K562 (cell line): ENCODE results near the gene TMEM88. TPM values are rescaled to one million over a fixed set of nuclear protein-coding genes. Genes with fewer than 3 reads are reported as not detected.

Source experiments
- GMEB1 ChIP-seq: fragments of 250-450 bp; sonication (Bioruptor Pico); IDR thresholded peaks from 2 replicates; pipeline ENCODE4 v1.4.0; 2020; ENCODE audit warnings: mild to moderate bottlenecking
- HDAC3 ChIP-seq: fragments of 450-650 bp; IDR thresholded peaks from 2 replicates; pipeline ENCODE4 v1.6.1; 2018; ENCODE audit warnings: borderline replicate concordance, mild to moderate bottlenecking, moderate library complexity; ENCODE audit not compliant: partially characterized antibody
- MAZ ChIP-seq, 2 experiments: fragments of 450-650 bp in 1 of 2; sonication (generic) in 1 of 2; formaldehyde crosslinking; IDR thresholded peaks in 1 of 2; conservative IDR thresholded peaks in 1 of 2; 2 replicates each; pipeline versions ENCODE4 v1.4.0 to v1.5.0; 2020; ENCODE audit warnings: mild to moderate bottlenecking in 1 of 2, missing genetic modification reagents in 1 of 2
- MLLT1 ChIP-seq, 2 experiments: fragments of 450-650 bp; IDR thresholded peaks; 2 replicates each; pipeline ENCODE4 v1.6.1; 2016
- SAFB ChIP-seq: fragments of 200-400 bp; formaldehyde crosslinking; IDR thresholded peaks from 2 replicates; pipeline ENCODE4 v1.6.1; 2017; ENCODE audit warnings: low read depth, low read length, borderline replicate concordance
- UBTF ChIP-seq, 2 experiments: IDR thresholded peaks; 2 replicates each; pipeline ENCODE4 v1.6.1; 2012; ENCODE audit warnings: improper control_type of control experiment in 2 of 2, low read depth in 2 of 2, low read length in 2 of 2, borderline replicate concordance in 1 of 2
- ZHX1 ChIP-seq: fragments of 150-350 bp; conservative IDR thresholded peaks from 2 replicates; pipeline ENCODE4 v1.6.1; 2014; ENCODE audit warnings: low read length
- ZNF212 ChIP-seq: fragments of 450-650 bp; formaldehyde crosslinking; IDR thresholded peaks from 2 replicates; pipeline ENCODE4 v1.4.0; 2020; ENCODE audit warnings: mild to moderate bottlenecking
- ZNF589 ChIP-seq: fragments of 200-800 bp; sonication (Bioruptor generic); IDR thresholded peaks from 2 replicates; pipeline ENCODE4 v1.6.1; 2016; ENCODE audit warnings: low read depth, missing genetic modification characterization, missing compliant biosample characterization
- polyA plus RNA-seq, 8 experiments: library from polyadenylated mRNA; depleted of rRNA in 4 of 8; stranded (reverse) in 5 of 8; unstranded in 3 of 8; fragments of >200 nt; fragmentation: Nextera tagmentation in 2 of 8; fragmentation: Illumina TruSeq in 1 of 8; extraction: Ambion mirVana in 2 of 8; extraction: Trizol in 1 of 8; gene quantifications; 2 replicates each; pipeline versions ENCODE4 v1.2.1 to v1.2.3, GENCODE V29; 2011 to 2014; ENCODE audit warnings: inconsistent platforms in 1 of 8, missing spikeins in 1 of 8
- total RNA-seq, 7 experiments: library from RNA; depleted of rRNA in 6 of 7; stranded (reverse); fragments of >200 nt in 6 of 7; fragmentation: Illumina TruSeq in 2 of 7; extraction: Trizol in 2 of 7; gene quantifications; 2 replicates each; pipeline versions ENCODE4 v1.2.1 to v1.2.3, GENCODE V29; 2011 to 2021; ENCODE audit warnings: low replicate concordance in 1 of 7
- TF ChIP-seq, protein P1 (sequence below): fragments of 200-800 bp; sonication (Bioruptor generic); IDR thresholded peaks from 2 replicates; pipeline ENCODE4 v1.6.1; 2017; ENCODE audit warnings: missing genetic modification characterization, missing compliant biosample characterization

The TMEM88 gene
- total and polyA plus RNA-seq, 9 of the 15 experiments (the other 6 are each of a cell fraction or from before 2014, with no cell fraction given), result 0.10 to 1.4 (median 0.36) TPM; not detected in 3

GRCh38 chr17:7843536-7844291 is 11.2 kb upstream of the TMEM88 start (continued):
- TF ChIP-seq MLLT1 (IDR thresholded peaks at IDR 0.05) (peak in 1 of 2 experiments; percentile 11; a peak in 1 of 4 replicates), ZNF589 (CRISPR knock-in tag) (peak; percentile 22; the same call in 1 of the 2 replicates), GMEB1 (no peak), HDAC3 (peak; percentile 50), ZHX1 (no peak), MAZ (CRISPR knock-in tag; conservative IDR thresholded peaks at IDR 0.05 in 1 of 2, IDR thresholded peaks at IDR 0.05 in 1 of 2) (peak; percentile 18 to 33; a peak in 2 of 4 replicates), ZNF212 (no peak), UBTF (IDR thresholded peaks at IDR 0.05; ENCODE audit: borderline replicate concordance in 1 of 2, low read depth in 2 of 2, low read length in 2 of 2) (0 out of 4 replicates have a peak, but pooled peaks have one; percentile 32 to 44), SAFB (peak; percentile 92)
- TF ChIP-seq, protein P1, sequence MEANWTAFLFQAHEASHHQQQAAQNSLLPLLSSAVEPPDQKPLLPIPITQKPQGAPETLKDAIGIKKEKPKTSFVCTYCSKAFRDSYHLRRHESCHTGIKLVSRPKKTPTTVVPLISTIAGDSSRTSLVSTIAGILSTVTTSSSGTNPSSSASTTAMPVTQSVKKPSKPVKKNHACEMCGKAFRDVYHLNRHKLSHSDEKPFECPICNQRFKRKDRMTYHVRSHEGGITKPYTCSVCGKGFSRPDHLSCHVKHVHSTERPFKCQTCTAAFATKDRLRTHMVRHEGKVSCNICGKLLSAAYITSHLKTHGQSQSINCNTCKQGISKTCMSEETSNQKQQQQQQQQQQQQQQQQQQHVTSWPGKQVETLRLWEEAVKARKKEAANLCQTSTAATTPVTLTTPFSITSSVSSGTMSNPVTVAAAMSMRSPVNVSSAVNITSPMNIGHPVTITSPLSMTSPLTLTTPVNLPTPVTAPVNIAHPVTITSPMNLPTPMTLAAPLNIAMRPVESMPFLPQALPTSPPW (CRISPR knock-in tag), result peak; percentile 94
